GM18511 (cell line): ENCODE measurements around the gene TMEFF2.

Experiments used
- ATAC-seq: cut with Tn5 transposase; IDR thresholded peaks from one replicate; pipeline ENCODE4 v1.9.1; 2021; ENCODE audit warnings: mild to moderate bottlenecking, moderate library complexity; ENCODE audit not compliant: unreplicated experiment

Gene TMEFF2

DNA sequence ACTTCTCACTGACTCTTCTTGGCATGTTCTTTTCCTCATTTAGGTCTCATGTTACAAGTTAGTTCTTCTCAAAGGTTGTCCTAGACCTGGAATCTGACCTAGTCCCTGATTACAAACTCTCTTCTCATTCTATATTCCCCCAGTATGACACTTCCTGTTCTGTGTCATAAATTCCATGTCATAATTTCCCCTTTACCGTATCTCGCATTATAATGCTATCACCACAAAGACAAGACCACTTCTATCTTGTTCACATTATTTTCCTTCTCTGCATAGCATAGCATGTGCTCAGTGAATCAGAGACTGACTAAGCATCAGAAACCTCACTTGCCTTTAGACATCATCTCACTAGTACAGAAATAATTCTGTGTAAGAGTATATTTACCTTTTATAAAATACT, 284.2 kb downstream of the TMEFF2 start:
- no peak for ATAC-seq

DNA sequence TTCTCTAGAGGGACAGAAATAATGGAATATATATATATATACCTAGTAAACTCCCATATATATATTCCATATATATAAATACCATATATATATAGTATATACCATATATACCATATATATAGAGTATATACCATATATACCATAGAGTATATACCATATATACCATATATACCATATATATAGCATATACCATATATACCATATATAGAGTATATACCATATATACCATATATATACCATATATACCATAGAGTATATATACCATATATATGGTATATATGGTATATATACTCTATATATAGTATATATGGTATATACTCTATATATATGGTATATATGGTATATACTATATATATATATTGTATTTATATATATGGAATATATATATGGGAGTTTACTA, 285.9 kb downstream of the TMEFF2 start:
- no peak for ATAC-seq

DNA sequence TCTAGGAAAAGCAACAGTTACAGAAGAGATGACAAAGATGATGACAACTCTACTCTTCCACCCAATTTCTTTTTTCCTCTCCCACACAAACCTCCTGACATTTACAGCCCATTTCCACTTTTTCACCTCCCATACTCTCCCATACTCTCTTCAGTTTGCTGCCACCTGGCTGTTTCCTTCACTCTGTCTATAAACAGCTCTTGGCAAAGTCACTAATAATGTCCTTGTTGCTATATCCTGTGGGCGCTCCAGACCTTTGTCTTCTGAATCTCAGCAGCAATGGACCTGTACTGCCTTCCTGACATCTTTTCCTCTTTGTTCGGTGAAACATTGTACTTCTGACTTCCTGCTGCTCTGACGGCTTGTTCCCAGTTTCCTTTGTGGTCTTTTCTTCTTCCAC, 287.2 kb downstream of the TMEFF2 start:
- no peak for ATAC-seq

DNA sequence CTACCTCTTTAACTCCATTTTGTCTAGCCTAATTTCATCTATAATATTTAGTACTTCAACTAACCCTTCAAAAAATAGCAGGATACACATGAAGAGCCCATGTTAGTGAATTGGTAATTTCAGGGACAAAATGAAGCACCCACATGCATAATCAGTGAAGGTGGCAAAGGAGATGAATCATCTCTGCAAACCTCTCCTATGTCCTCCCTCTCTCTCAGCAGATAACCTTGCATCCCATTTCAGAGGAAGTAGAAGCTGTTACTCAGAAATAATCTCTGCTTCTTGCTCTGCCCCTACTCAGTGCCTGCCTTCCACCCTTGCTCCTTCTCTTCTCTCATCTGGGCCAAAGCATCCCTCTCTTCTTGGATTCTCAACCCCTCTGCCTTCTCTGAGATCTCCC, 287.6 kb downstream of the TMEFF2 start:
- ATAC-seq = no peak

DNA sequence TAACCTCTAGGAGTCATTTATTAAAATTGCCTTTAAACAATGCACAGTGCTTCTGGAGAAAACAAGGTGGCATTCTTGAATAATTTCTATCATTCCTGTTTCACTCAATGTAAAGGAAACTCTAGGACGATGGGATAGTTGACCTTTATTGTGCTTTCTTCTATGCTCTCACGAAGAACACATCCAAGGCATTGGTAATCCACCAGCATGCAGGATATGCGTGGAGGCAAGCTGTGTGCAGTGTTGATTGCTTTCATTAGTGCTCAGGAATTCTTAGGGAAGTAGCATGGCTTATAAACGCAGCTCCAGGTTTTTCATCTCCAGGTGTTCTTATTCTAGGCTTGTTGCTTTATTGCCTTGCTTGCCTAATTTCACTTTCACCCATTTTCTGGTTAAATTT, 289.4 kb downstream of the TMEFF2 start:
- ATAC-seq = no peak

DNA sequence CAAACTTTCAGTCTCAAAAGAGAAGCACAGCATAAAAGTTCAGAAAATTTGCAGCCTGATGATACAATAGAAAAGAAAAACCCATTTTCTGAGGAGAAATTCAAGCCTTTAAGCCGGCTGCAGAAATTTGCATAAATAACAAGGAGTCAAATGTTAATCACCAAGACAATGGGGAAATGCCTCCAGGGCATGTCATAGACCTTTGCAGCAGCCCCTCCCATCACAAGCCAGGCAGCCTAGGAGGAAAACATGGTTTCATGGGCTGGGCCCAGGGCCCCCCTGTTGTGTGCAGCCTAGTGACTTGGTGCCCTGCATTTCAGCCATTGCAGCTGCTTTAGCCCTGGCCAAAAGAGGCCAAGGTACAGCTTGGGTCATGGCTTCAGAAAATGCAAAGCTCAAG, 293.7 kb downstream of the TMEFF2 start:
- ATAC-seq = no peak

DNA sequence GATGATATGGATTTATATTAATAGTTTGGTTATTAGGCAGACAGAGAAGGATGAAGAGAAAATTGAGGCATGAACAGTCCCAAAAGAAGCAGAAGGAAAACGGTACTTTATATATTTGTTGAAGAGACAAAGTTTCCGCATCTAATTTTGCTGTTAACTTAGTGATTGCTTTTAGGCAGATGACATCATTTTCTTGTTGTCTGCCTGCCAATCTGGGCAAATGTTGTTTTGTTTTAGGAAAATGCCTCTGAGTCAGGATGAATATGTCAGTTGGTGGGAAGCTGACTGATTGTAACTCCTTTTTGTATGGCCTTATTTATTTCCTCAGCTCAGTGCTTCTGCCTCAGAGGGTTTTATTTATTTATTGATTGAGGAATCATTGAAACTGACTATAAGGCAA, 295.3 kb downstream of the TMEFF2 start:
- ATAC-seq = no peak
